Measurements from ENCODE around the gene LDB3.
"Not testable (repeated sequence)": the region's sequence is repeated elsewhere in the genome, so short reads cannot be mapped to it uniquely, and the experiment has no call there.

LDB3 gene, protein sequence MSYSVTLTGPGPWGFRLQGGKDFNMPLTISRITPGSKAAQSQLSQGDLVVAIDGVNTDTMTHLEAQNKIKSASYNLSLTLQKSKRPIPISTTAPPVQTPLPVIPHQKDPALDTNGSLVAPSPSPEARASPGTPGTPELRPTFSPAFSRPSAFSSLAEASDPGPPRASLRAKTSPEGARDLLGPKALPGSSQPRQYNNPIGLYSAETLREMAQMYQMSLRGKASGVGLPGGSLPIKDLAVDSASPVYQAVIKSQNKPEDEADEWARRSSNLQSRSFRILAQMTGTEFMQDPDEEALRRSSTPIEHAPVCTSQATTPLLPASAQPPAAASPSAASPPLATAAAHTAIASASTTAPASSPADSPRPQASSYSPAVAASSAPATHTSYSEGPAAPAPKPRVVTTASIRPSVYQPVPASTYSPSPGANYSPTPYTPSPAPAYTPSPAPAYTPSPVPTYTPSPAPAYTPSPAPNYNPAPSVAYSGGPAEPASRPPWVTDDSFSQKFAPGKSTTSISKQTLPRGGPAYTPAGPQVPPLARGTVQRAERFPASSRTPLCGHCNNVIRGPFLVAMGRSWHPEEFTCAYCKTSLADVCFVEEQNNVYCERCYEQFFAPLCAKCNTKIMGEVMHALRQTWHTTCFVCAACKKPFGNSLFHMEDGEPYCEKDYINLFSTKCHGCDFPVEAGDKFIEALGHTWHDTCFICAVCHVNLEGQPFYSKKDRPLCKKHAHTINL

DNA sequence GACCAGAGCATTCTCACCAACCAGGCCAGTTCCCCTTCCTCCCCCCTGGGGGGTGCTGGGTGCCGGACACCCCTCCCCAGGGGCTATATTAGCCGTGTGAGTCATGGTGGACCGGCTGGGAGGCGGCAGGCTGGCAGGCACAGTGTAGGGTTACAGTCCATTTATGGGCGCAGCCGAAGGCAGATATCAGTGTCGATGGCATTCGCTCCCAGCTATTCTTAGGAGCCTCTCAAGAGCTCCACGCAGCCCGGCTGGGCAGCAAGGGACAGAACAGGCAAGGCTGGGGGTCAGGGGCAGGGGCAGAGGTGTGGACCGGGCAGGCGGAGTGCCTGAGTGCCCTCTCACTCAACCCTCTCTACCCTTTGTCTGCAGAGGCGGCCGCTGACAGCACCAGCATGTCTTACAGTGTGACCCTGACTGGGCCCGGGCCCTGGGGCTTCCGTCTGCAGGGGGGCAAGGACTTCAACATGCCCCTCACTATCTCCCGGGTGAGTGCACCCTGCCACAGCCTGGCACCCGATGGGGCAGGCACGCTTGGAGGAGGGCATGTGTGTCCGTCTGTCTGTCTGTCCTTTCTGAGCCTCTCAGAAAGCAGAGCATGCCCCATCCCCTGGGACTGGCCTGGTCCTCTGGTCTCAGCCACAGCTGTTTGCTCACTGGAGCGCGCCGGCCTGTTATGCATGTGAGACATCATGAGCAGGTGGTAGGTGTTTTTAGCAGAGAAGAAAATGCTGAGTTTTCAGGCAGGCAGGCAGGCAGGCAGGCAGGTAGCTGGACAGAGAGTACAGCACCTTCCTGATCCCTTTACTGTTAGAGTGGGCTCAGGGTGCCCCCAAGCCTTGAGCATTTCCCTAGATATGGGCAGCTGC is at the start of gene LDB3:
TSS of gene LDB3 (plus strand) at position 215 of the 869 bp plus-strand sequence. CDS start at position 396, 181 bp downstream.
- DNase-seq = no peak

DNA sequence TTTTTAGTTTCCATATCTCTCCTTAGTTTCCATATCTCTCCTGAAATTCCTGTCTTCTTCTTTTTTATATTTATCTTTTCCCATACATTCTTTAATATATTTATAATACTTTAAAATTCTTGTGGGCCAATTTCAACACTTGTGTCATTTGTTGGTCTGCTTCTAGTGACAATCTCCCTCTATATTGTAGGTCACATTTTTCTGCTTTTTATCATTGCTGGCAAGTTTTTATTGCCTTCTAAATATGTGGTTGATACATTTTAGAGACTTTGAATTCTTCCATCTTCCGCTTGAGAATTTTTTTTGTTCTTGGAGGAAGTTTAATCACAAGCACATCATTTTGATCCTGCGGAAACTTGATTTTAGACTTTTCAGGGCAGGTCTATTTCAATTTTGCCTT is 40.0 kb upstream of the LDB3 start:
- DNase-seq = no peak

DNA sequence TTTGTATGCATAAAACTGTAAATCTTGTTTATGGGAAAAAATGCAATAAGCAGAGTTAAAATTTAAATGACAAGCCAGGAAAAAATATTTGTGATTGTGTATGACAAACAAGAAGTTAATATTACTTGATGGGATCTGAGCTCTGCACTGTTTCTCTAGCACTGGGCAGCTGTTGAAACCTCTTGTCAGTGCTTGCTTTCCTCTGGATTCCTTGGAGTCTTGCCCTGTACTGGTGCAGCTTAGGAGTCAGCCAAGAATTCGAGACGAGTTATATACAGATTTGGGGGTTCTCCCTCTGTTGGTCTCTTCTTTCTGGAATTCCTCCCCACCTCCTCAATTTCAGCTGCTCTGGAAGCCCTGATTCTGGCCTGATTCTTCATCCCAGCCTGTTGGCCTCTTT is 38.2 kb upstream of the LDB3 start:
- DNase-seq = no peak

DNA sequence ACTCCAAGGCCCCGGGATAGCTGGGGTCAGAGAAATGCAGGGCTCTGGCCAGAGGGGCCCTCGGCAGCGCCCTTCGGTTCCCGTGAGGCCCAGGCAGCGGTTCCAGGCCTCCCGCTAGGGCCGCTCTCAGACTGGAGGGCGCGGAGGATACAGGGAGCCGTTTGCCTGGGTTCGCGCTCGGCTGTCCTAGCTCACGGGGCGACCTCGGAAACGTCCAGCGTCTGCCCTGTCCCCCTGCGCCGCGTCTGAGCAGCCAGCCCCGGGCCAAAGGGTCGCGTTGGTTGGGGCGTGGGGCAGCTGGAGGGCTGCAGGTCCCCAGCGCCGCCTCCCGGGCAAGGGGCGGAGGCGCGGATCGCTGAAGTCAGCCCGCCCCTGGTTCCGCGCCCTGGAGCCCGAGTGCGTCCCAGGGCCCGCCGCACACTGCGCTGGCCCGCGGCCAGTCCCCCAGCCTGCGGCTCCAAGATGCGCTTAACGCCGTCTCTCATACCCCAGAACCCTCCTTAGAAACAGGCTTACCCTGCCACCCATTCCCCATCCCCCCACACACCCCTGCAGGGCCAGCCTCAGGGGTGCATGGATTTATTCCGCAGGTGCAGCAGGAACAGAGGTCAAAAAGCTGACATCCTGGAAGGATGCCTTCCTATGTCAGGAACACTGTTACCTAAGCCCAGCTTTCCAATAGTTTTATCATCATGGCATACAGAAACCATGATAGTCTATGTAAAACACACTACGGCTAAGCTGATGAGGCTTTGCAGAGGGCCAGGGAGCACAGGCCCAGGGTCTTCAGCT is 36.1 kb upstream of the LDB3 start:
- DNase-seq = no peak

DNA sequence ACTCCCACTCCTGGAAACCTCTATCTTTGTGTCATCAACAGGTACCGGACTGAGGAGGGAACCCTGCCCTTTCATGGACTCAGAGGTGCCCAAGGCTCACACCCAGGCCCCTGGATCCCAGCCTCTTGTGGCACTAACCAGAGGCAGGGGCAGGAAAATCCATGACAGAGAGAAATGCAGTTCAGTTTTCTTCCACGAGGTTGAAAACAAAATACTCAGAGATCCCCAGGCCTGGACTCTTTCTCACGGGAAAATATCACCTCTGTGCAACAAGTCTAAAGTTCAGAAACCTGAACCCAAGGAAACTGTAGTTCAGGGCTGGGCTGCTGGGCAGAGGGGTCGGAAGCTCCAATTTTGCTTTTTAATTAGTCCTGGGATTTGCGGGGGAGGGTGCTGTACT is 35.4 kb upstream of the LDB3 start:
- no peak for DNase-seq

DNA sequence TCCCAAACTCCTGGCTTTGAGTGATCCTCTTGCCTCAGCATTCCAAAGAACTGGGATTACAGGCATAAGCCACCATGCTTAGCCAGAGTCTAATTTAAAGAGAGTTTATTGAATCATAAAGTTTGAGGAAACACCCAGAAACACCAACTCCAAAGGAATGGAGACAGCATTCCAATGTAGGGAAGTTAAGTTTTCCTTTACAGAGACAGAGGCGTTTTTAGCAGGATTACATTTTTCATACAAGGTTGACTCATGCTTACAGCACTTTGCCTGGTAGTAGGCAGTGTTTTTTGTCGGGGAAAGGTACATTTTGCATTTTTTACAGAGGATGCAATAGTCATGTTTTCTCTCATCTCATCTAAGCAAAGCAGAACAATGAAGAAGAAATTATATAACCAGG is 32.9 kb upstream of the LDB3 start:
- no peak for DNase-seq

DNA sequence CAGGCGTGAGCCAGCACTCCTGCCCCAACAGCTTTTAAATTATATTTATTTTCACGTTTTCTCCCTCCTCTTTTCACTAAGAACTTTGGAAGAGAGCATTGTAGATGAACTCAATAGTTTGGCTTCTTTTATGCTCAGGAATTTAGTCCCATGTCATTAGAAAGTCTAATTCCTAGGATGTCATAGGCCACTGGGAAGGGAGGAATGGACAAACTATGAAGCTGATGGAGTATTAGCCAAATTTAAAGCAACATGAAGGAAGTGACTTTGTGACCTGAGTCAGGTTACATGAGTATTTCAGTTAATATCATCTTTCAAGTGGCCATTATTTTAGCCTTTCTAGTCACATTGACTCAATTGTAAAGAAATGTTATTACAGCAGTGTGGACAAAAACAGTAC is 32.0 kb upstream of the LDB3 start:
- DNase-seq = no peak

DNA sequence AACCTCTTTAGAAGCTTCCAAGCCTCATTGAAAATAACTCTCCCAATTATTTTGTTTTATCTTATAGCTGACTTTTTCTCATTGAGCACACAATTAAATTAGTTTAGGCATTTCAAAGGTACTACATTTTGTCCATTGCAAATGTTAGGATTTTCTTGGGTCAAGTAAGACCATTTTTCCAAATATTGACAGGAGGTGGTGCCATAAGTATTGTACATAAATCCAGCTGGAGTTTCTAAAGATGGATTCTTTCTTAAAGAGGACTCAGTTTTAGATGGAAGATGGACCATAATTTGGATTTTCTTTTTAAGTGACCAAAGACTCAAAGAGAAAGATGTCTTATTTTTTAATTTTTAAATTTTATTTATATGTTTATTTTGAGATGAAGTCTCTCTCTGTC is 26.3 kb upstream of the LDB3 start:
- no peak for DNase-seq

DNA sequence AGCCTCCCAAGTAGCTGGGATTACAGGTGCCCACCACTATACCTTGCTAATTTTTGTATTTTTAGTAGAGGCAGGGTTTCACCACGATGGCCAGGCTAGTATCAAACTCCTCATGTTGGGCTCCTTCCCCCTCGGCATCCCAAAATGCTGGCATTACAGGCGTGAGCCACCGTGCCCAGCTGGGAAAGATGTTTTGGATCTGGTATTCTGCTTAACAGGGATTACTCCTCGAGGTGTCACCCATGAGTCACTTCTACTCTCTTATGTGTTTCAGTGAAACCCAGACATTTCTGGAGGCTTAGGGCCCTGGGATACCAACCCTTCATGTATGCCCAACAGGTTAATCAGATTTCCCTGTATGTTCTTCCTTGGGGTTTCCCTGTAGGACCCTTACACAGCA is 25.8 kb upstream of the LDB3 start:
- no peak for DNase-seq

DNA sequence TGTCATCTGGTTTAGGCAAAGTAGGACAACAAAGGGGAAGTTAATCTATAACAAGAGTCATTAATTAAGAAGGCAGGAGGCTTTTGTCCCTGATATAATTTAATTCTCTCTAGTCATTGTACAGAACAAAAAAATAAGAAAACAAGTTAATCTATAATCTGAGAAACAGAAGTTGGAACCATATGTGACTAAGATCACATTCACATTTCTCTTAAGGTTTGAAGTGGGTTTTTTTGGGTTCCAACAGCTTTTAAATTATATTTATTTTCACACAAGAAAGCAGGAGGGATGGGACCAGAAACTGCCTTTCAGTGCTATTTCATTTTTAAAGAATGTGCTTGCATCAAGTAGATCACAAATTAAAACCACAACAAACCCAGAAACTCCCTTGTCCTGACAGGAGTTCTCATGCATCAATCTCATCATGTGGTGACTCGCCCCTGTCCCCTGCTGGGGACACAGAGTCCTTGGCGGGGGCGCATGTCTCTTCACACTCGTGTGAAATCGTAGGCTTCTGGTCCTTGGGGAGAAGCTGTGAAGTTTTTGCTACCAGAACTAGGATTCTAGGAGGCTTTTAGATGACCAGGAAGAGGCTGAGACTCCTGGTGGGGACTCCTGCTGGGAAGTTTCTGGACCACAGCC is 24.0 kb upstream of the LDB3 start:
- DNase-seq = no peak

DNA sequence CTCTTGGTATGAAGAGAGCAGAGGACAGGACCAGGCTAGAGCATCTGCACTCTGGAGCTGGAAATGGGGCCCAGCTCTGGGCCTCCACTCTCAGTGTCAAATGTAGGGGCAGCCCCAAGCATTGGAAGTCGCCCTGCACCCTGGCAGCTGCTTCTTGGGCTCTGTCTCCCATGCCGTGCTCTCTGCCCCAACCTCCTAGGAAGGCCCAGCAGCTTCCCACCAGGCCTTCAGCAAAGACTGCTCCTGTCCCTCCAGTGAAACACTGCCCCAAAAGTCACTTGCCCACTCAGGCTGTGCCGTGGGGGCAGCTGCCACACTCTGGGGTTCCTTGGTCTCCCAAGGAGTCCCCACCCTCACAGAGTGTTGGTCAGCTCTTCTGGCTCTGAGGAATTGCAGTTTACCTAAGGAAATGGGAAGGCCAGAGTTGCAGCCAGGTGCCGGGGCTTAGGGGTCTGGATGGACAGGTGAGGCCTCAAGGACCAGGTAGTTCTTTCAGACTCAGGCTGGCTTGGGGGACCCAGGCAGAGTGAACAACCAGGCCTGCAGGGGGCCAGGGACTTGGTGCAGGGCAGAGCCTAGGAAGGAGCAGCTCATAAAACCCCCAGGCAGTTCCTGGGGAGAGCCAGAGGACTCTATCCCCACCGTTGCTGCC is 23.4 kb upstream of the LDB3 start:
- DNase-seq = no peak

DNA sequence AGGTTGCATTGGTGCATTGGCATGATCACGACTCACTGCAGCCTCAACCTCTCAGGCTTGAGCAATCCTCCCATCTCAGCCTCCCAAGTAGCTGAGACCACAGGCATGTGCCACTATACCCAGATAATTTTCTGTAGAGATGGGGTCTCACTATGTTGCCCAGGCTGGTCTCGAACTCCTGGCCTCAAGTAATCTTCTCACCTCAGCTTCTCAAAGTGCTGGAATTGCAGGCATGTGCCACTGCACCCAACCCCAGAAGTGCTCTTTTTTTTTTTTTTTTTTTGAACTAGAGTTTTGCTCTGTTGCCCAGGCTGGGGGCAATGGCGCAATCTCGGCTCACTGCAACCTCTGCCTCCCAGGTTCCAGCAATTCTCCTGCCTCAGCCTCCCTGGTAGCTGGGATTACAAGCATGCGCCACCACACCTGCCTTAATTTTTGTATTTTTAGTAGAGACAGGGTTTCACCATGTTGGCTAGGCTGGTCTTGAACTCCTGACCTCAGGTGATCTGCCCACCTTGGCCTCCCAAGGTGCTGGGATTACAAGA is 22.6 kb upstream of the LDB3 start:
- not testable (repeated sequence) for DNase-seq

DNA sequence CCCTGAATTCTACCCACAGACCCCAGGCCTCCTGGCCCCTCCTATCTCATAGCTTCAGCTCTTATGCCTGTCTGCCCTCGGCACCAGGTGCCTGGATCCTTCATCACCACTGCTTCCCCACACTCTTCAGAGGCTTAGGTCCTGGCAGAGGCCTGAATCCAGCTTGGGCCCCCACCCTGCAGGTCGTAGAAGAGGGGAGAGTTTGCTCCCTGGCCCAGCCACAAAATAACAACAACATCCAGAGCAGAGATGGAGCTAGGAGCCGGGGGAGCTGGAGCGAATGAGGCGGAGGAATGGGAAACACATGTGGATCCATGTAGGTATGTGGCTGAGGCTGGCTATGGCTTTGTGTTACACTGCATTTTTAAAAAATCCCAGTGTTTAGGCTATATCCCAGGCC is 21.8 kb upstream of the LDB3 start:
- DNase-seq = no peak

DNA sequence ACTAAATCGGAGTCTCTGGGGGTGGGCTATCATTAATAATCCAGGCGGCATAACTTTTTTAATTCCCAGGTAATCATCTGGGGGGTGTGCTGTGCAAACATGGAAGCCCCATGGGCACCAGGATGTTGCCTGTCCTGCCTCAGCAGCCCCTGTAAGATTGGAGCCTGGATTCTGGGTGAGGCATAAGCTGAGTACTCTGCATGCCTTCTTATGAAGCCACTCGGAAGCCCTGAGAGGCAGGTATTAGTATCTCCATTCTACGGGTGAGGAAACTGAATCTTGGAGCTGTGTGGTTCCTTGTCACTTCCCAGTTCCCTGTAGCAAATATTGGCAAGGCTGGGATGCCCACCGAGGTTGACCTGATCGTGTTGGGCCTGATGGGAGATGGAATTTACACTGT is 21.4 kb upstream of the LDB3 start:
- DNase-seq = no peak

DNA sequence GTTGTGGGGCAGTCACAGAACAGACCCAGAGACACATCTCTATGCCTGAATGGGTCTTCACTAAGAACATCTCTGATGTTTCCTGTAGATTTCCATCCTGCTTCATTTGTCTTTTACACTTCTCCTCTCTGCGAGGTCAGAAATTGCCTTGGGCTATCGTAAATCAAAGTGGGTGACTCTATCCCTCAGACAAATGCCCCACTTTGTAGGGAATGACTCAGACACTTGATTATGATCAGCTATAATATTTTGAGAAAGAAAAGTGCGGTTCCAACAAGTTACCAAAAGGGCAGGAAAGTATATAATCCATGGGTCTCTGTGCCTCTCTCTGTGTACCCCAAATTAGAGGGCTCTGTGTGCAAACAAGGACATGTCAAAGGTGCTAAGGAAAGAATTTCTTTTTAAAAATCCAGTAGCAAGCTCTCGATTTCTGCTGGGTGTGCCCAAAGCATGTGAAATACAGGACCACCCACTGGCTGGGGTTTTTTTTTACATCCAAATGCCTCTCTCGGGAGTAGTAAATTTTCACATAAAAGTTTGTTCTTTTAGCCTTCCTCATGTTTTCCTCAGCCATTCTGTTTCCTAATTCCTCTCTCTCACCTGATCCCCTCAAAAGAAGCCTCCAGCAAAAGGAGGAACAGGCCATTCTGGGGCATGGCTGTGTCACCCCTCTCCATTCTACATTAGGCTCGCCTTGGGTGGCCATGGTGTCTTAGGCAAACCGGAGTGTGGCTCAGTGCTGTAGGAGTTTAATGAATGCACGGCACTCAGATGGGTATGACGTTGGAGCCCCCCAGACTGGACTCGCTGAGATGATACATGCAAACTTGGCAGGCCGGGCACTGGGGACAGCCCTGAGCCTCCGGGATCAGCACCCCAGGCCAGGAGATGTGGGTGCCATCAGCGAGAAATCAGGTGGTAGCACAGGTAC is 20.3 kb upstream of the LDB3 start:
- DNase-seq = no peak

DNA sequence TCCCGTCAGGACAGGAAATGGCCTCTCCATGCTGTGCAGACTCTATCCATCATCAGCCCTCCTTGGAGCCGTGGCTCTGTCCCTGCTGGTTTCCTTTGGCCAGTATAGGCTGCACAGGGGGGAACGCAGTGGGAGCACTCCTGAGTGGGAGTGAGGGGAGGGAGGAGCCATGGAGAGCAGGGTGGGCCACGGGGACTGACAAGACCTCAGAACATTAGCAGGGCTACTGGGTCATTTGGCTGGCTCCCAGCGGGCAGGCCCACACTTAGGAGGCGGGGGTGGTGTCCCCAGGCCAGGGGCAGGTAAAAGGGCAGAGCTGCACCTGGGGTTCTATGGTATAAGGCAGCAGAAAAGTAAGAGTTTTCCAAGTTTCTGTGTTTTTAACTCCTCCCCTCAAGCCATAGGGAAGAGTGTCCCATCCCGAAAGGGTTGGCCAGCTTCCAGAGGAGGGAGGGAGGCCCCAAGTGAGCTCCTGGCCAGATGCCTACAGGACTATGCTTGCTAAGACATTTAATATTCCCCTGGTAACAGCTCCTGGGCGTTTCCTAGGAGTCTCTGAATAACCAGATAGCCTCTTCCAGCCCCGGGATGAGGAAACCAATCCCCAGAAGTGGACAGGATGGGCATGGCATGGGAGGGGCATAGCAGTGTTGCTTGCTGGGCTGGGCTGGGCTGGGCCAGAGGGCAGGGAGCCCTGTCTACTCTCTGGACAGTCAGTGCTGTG is 19.4 kb upstream of the LDB3 start:
- DNase-seq = no peak

DNA sequence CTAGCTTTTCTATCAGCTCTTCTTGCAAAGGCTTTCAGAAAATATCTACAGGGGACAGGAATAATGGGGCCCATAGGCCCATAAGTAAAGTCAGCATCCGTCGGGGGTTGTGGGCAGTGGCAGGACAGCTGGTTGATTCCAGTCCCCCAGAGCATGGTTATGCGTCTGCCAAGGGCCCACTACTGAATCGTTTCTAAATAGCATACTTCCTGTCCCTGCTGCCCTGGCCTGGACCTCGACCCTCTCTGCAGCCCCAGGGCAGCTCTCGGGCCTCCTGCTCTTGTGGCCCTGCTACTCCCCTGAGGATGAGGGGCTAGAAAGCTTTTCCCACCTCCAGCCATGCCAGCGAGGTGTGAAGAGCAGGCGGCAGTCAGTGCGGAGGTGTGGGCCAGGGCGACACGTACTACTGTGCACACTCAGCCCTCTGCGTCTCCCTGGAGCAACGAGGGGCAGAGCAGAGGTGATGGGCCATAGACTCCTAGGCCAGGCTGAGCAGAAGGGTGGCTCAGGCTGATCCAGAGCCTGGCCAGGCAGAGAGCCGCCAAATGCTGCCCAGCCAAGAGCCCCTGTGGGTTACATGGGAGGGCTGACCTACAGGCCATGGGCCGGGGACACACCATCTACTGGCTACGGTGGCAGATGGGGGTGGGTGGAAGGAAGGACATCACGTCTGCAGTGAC is 18.7 kb upstream of the LDB3 start:
- peak; percentile 2 for DNase-seq

DNA sequence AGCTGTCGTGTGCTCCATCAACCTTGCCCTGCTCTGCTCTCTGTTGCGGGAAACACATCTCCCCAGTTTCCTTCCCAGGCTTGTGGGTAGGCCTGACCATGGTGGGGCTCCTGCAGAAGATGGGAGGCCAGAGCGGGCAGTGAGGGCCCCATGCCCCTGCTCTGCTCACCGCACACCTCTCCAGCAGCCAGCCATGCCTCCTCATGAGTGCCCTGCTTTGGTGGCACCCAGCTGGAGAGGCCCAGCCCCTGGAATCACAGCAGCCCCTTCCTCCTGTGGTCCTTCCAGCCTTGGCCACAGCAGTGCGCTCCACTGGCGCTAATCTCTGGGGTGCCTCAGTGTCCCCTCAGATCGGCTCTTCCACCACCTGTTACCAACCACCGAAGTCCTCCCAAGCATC is 18.2 kb upstream of the LDB3 start:
- DNase-seq = peak; percentile 0

DNA sequence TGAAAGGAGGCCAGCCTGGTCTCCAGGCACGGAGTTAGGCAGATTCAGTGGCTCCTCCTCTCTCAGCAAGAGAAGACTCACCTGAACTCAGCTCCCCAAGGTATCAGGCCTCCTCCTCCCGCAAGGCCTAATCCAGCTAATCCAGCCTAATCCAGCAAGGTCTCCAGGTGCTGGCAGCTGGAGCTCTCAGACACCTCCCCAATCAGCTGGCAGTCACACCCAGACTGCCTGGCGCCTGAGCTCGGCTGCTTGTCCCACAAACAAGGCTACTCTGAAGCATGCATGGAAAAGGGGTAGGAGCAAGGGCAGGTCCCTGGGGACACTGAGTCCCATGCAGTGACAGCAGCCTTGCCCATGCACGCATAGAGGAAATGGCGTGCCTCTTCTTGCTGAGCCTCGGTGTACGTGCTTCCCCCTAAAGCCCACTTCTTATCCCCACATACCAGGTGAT is 17.3 kb upstream of the LDB3 start:
- no peak for DNase-seq
